COLO668 (cell line): Measurements from ENCODE around the gene KLF12.

ENCODE experiments used
- DNase-seq: peaks from one replicate; lab custom pipeline; 2025; ENCODE audit not compliant: unreplicated experiment; lab: John Stamatoyannopoulos, UW

KLF12 gene

GRCh38 chr13:74135326-74136083, 1.3 kb upstream of the KLF12 start:
- DNase-seq: peak; percentile 96

DNA sequence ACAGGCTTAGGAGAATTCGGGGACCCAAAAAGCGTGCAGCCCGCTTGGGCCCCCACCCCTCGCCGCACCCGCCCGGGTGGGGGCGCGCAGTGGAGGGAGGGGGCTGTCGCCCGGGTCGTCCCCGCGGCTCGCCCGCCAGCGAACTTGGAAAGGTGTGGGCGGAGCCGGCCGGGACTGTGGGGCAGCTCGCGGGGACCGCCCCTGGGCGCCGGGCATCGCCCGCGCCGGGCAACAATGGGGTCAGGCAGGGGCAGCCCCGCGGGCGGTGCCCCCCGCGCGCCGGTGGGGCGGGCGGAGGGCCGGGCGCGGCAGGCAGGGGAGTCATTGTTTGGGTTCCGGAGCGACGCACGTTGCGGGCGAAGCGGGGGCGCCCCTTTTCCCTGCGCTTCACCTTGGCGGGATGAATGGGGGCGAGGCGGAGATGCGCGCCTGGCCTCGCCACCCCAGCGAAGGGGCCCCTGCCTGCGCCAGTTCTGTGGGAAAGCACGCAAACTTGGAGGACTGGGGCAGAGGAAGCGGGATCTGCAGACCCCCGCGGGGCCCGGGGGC, 647 bp upstream of the KLF12 start:
- DNase-seq: peak; percentile 92

DNA sequence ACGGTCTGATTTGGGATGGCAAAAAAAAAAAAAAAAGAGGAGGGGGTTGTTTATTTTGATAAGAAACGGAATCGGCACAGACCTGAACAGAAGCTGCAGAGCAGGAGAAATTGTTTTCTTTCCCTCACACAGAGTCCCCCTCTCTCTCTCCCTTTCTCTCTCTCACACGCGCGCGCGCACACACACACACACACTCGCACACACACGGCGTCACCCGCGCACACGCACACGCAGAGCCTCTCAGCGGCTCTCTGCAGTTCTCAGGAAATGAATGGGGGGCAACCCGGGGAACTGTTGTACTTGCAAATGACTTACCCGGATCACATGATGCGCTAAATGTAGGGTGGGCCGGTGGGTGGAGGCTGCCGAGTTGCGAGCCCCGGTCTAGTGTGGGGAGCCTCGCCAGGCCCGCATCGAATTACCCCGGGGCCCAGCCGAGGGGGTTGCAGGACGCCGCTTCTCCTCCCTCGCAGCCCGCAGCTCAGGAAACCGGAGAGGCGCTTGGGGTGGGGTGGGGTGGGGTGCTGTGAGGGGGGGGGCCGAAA, 475 bp downstream of the KLF12 start:
- DNase-seq: peak; percentile 95

DNA sequence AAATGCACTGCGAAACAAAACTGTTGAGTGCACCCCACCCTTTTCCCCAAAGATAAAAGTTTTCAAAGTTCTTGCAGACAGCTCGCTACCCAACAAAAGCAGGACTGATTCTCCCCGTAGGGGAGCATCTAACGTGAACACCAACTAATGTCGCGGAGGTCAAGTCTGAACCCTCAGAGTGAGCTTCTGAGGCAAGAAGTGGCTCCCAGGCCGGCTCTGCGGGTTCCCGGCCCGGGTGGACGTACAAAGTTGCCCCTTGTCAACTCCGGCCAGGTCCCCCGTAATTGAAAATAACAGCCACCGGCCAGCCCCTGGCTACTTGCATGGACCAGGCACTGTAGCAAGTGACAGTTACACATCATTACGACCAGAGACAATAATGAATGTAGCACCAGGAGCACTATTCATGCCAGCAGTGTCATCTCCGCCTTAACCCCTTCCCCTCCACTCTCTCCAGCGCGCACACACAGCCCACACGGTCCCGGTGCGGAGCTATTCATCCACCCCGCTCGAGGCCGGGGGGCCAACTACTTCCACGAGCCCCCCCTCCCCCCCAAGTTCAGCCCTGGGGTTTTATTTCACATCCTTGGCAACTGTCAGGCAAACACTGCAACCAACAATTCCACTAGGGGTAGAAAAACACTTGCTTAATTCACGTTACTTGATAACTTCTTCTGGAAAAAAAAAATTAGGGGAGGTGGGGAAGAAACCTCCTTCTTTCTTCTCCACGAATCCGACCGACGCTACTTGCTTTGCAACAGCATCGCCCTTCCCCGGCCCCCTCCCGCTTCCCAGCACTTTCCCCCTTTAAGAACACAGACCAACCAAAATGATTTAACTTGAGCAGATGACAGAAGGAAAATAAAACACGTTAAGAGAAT, 1.2 kb downstream of the KLF12 start:
- peak; percentile 30 for DNase-seq

GRCh38 chr13:74132152-74132775, 1.9 kb downstream of the KLF12 start:
- DNase-seq: no peak

- DNase-seq: no peak
Measured at GRCh38 chr13:74131227-74131626, 3.0 kb downstream of the KLF12 start.

DNA sequence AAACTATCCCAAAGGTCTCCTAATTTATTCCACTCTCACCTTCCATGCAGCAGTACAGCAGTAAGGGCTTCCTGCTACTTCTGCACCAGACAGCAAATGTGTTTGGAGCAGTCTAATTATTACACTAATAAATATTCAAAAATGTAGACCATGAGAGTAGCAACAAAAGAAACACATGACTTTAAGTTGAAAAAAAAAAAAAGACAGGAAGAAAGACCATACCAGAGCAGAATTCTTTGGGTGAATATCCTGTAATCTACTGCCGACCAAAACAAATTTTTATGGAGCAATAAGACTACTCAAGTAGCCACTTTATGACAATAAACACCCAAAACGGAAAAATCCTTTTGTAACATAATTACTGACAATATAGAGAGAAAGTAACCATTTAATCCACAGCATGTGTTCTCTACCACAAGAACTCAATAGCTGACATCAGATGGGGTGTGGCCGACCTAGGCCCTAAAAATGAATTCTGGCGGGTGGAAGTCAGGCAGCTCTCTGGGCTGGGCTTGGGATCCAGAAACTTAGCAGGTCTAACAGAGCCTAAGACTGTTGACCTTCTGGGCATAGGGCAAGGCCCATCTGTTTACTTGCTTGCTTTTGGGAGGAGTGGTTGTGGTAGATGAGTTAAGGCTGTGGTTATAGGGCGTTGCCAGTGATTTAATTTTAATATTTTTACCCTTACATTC, 4.6 kb downstream of the KLF12 start:
- no peak for DNase-seq

DNA sequence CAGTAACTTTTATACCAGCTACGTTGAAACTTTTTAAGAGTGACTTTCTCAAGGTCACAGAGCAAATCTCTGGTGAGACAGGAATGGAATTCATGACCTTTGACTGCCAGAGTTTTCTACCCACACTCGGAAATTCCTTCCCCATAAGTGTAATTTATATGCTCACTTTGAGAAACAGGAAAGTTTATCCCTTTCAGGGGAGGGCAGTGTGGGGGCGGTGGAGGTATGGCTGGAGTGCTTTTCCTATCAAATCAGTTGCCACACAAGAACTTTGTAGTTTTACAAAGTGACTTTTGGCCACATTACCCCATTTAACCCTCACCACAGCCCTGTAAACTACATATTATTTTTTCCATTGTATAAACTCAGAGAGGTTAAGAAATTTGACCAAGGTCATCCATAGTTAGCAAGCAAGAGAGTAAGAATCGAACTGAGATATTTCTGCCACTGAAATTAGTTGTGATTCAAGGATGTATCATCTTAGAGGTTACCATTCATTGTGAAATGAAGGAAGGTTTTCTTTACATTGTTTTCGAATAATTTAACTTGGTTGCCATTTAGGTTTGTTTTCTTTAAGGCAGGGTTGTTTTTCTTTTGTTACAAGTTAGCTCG, 5.9 kb downstream of the KLF12 start:
- no peak for DNase-seq

DNA sequence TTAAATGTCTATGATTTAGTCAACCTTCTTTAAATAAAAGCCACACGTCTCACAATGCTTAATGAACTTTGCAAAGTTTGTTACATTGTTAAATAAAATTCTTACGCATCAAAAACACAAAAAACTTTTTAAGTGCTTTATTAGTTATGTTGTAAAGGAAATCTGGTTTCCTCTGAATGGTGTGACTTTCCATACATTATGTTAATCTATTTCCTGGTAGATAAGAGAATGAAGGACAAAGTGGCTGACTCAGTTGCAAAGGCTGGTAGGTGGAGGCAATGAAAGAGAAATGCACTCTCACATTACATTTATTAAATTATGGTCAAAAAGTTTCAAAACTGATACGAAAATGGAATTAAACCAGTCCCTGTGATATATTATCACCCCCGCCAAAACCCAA, 15.9 kb downstream of the KLF12 start:
- DNase-seq: no peak

DNA sequence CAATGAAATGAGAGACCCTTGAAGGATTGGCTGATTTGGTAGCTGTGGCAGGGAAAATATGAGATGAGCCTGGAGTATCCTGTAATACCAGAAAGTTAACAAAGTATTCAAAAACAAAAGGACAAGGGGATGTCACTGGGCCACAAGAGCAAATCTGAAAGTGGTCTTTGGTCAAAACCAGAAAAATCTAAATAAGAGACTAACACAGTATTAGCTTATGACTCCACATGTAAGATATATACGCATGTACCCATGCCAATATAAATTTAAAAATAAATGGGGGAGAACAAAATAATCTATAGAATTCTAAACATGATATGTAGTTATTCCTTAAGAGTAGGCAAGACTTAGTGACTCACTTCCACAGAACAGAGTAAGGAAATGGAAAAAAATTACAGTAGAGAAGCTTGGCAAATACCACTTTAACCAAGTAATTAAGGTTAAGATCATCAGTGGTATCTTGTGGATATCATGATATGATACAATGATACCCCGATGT, 16.9 kb downstream of the KLF12 start:
- no peak for DNase-seq

- no peak for DNase-seq
Measured at GRCh38 chr13:74115133-74115532, 19.1 kb downstream of the KLF12 start.

DNA sequence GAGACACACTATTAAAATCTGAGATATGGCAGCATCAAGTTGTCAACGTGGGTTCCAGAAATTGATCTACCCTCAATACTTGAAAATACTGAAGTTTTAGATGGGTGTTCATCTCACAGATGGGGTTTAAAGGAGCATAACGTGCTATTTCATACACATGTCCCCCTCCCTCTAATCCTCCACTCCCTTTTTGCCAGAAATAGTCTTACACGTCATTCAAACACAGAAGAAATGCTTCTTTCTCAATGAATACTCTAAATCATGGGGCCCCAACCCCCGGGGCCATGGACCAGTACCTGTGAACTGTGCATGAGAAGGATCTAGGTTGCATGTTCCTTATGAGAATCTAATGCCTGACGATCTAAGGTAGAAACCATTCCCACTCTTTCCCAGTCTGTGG, 19.6 kb downstream of the KLF12 start:
- DNase-seq: no peak

- no peak for DNase-seq
Measured at GRCh38 chr13:74114202-74114601, 20.0 kb downstream of the KLF12 start.

- DNase-seq: no peak
Measured at GRCh38 chr13:74111901-74112824, 22.0 kb downstream of the KLF12 start.

- DNase-seq: no peak
Measured at GRCh38 chr13:74111399-74111798, 22.8 kb downstream of the KLF12 start.

GRCh38 chr13:74110053-74110452, 24.2 kb downstream of the KLF12 start:
- DNase-seq: no peak

- DNase-seq: no peak
Measured at GRCh38 chr13:74107598-74107997, 26.6 kb downstream of the KLF12 start.

DNA sequence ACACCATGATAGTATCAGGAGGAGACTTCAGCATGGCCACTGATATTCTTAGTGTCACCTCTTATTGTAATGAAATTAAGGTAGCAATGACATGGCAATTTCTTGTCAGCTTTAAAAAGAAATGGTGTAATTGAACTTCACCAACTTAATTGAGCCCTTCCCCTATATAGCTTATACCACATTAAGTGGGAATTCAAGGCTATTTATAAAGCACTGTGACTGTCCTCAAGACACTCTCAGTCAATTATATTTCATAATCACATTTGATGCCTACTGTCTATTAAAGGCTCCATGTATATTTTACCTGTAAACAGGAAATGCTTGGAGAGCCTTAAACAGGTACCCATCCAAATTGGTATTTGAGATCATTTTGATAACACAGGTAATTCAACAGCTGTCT, 28.3 kb downstream of the KLF12 start:
- no peak for DNase-seq

GRCh38 chr13:74104661-74105275, 29.4 kb downstream of the KLF12 start:
- DNase-seq: no peak
